Measurements from ENCODE around the gene CCDC91.

CCDC91 gene

GRCh38 chr12:28527631-28528249, 337.5 kb downstream of the CCDC91 start:
- no peak overlapping the region for H3K4me3 ChIP-seq (ENCODE audit: low read depth, low read length)
- no peak for TF ChIP-seq CTCF (IDR thresholded peaks at IDR 0.05; ENCODE audit: low read depth, low read length, missing control alignments)
- DNase-seq (ENCODE audit: low read depth) = no peak

GRCh38 chr12:28535216-28535615, 345.0 kb downstream of the CCDC91 start:
- no peak for TF ChIP-seq CTCF (IDR thresholded peaks at IDR 0.05; ENCODE audit: low read depth, low read length, missing control alignments)
- no peak overlapping the region for H3K4me3 ChIP-seq (ENCODE audit: low read depth, low read length)
- DNase-seq (ENCODE audit: low read depth) = no peak

GRCh38 chr12:28536088-28536487, 345.8 kb downstream of the CCDC91 start:
- TF ChIP-seq CTCF (IDR thresholded peaks at IDR 0.05; ENCODE audit: low read depth, low read length, missing control alignments) = no peak
- DNase-seq (ENCODE audit: low read depth) = no peak
- no peak overlapping the region for H3K4me3 ChIP-seq (ENCODE audit: low read depth, low read length)

GRCh38 chr12:28537474-28537873, 347.2 kb downstream of the CCDC91 start:
- DNase-seq (ENCODE audit: low read depth) = no peak
- no peak for TF ChIP-seq CTCF (IDR thresholded peaks at IDR 0.05; ENCODE audit: low read depth, low read length, missing control alignments)
- no peak overlapping the region for H3K4me3 ChIP-seq (ENCODE audit: low read depth, low read length)

- TF ChIP-seq CTCF (IDR thresholded peaks at IDR 0.05; ENCODE audit: low read depth, low read length, missing control alignments) = no peak
- DNase-seq (ENCODE audit: low read depth) = no peak
- H3K4me3 ChIP-seq (ENCODE audit: low read depth, low read length) = no peak overlapping the region
These were observed 349.6 kb downstream of the CCDC91 start for GRCh38 chr12:28539691-28540323.

GRCh38 chr12:28540324-28540714, 350.1 kb downstream of the CCDC91 start:
- DNase-seq (ENCODE audit: low read depth) = no peak
- H3K4me3 ChIP-seq (ENCODE audit: low read depth, low read length) = no peak overlapping the region
- TF ChIP-seq CTCF (IDR thresholded peaks at IDR 0.05; ENCODE audit: low read depth, low read length, missing control alignments) = no peak

Data from GM12864 (cell line).